A673 (cell line): ENCODE measurements around the gene NR2E1. TPM values are rescaled to one million over a fixed set of nuclear protein-coding genes. Genes with fewer than 3 reads are reported as not detected.
A peak's percentile ranks its signal among the peaks of the same experiment; 100 is the strongest.

Source experiments
- BruUV-seq: library from RNA; stranded (reverse); fragments of 400-500 nt; replicated peaks from 2 replicates; lab custom pipeline; 2021; lab: Mats Ljungman, UMichigan
- CTCF ChIA-PET: fragments of 300-600 bp; sonication (Branson Sonifier 250); formaldehyde crosslinking; loops from one replicate; lab custom pipeline; 2022; ENCODE audit warnings: antibody characterized with exemption; lab: Charles Lee
- POLR2A ChIA-PET: fragments of 300-600 bp; sonication (Branson Sonifier 250); formaldehyde crosslinking; loops from one replicate; lab custom pipeline; 2022; ENCODE audit warnings: antibody characterized with exemption; ENCODE audit not compliant: low non-redundant PET; lab: Charles Lee
- DNase-seq: peaks from one replicate; pipeline ENCODE4 v3.0.0-alpha.2; 2015; ENCODE audit warnings: low spot score
- H3K27ac ChIP-seq: fragments of 200-600 bp; sonication (generic); 2 replicates; pipeline ENCODE4 v1.5.1; 2016; ENCODE audit warnings: mixed run types, low read depth, mild to moderate bottlenecking, mixed read lengths, antibody characterized with exemption, low read length; ENCODE audit not compliant: poor library complexity, severe bottlenecking
- H3K27me3 ChIP-seq: fragments of 200-600 bp; sonication (generic); replicated peaks from 2 replicates; pipeline ENCODE4 v1.6.1; 2017; ENCODE audit warnings: mixed run types, low read depth, mild to moderate bottlenecking, mixed read lengths, antibody characterized with exemption, low read length; ENCODE audit not compliant: insufficient read depth, poor library complexity
- H3K36me3 ChIP-seq: fragments of 200-600 bp; sonication (generic); 2 replicates; pipeline ENCODE4 v1.6.1; 2016; ENCODE audit warnings: mixed run types, mild to moderate bottlenecking, mixed read lengths, antibody characterized with exemption, low read length; ENCODE audit not compliant: insufficient read depth, poor library complexity, severe bottlenecking
- H3K4me1 ChIP-seq: fragments of 200-600 bp; sonication (generic); 2 replicates; pipeline ENCODE4 v1.6.1; 2017; ENCODE audit warnings: mixed run types, mild to moderate bottlenecking, mixed read lengths, antibody characterized with exemption, low read length; ENCODE audit not compliant: insufficient read depth, poor library complexity, severe bottlenecking
- H3K4me3 ChIP-seq: fragments of 200-600 bp; sonication (generic); 2 replicates; pipeline ENCODE4 v1.5.1; 2016; ENCODE audit warnings: low read depth, mixed run types, mild to moderate bottlenecking, mixed read lengths, low read length; ENCODE audit not compliant: poor library complexity, severe bottlenecking
- H3K9me3 ChIP-seq: fragments of 200-600 bp; sonication (generic); 2 replicates; pipeline ENCODE4 v1.6.1; 2016; ENCODE audit warnings: mixed run types, low read depth, mild to moderate bottlenecking, mixed read lengths, antibody characterized with exemption, low read length; ENCODE audit not compliant: poor library complexity, severe bottlenecking
- EZH2 ChIP-seq: fragments of 200-600 bp; sonication (generic); IDR thresholded peaks from 2 replicates; pipeline ENCODE4 v1.6.1; 2017; ENCODE audit warnings: borderline replicate concordance, low read depth, mild to moderate bottlenecking, mixed read lengths, antibody characterized with exemption, low read length; ENCODE audit not compliant: poor library complexity, severe bottlenecking
- intact Hi-C: fragments of 100-400 bp; cut with micrococcal nuclease; formaldehyde crosslinking; loops from one replicate; pipeline ENCODE4 v1.10.0; 2022; ENCODE audit not compliant: unreplicated experiment
- total RNA-seq: library from RNA; stranded (reverse); gene quantifications from 2 replicates; pipeline ENCODE4 v1.2.3, GENCODE V29; 2021
- TF ChIP-seq, protein P1 (sequence below): fragments of 300-800, 200-600 bp; sonication (generic); conservative IDR thresholded peaks from 2 replicates; pipeline ENCODE4 v1.5.1; 2017; ENCODE audit warnings: low read depth, mild to moderate bottlenecking, antibody characterized with exemption, low read length, moderate library complexity, mixed read lengths

NR2E1 gene
- total RNA-seq, 1 experiment from 2014 or later = not detected

DNA sequence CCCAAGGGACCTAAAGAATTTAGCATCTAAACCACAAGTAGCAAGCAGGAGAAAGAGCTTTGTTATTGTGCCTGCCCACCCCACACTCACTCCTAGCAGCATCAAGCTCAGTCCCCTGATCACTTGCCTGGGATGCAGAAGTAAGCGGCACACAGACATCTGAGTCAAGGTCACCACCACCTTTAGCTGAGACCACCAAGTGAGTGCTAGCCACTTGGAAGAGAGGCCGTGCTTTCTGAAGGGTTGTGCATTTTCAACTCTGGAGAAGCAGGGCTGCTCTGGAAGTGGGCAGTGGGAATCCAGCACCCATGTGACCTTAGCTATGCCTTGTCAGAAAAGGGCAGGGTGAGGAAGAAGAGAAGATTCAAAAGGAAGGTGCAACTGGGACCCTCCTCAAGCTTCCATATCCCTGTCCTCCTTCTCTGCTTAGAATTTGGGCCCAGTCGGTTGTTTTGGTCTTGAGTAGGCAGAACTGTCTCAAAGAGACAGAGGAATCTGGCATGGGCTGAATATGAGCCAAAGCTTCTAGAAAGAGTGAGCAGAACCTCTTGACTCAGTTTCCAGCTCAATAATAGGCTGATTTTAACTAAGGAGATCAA, 6.2 kb downstream of the NR2E1 start:
- DNase-seq = no peak
- no TSS peak for BruUV-seq
- H3K4me1 ChIP-seq = no peaks in the 10 kb centered on the region
- H3K36me3 ChIP-seq = no peaks in the 10 kb centered on the region
- ChIA-PET CTCF (no interaction called here), POLR2A (no interaction called here)
- TF ChIP-seq EZH2 = no peak
- TF ChIP-seq, protein P1, sequence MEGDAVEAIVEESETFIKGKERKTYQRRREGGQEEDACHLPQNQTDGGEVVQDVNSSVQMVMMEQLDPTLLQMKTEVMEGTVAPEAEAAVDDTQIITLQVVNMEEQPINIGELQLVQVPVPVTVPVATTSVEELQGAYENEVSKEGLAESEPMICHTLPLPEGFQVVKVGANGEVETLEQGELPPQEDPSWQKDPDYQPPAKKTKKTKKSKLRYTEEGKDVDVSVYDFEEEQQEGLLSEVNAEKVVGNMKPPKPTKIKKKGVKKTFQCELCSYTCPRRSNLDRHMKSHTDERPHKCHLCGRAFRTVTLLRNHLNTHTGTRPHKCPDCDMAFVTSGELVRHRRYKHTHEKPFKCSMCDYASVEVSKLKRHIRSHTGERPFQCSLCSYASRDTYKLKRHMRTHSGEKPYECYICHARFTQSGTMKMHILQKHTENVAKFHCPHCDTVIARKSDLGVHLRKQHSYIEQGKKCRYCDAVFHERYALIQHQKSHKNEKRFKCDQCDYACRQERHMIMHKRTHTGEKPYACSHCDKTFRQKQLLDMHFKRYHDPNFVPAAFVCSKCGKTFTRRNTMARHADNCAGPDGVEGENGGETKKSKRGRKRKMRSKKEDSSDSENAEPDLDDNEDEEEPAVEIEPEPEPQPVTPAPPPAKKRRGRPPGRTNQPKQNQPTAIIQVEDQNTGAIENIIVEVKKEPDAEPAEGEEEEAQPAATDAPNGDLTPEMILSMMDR = no peak
- no peak overlapping the region for H3K4me3 ChIP-seq
- intact Hi-C loops = no loop called here
- no peaks in the 10 kb centered on the region for H3K9me3 ChIP-seq
- H3K27ac ChIP-seq = no peak overlapping the region
- peaks cover 100% of the 10 kb centered on the region for H3K27me3 ChIP-seq

DNA sequence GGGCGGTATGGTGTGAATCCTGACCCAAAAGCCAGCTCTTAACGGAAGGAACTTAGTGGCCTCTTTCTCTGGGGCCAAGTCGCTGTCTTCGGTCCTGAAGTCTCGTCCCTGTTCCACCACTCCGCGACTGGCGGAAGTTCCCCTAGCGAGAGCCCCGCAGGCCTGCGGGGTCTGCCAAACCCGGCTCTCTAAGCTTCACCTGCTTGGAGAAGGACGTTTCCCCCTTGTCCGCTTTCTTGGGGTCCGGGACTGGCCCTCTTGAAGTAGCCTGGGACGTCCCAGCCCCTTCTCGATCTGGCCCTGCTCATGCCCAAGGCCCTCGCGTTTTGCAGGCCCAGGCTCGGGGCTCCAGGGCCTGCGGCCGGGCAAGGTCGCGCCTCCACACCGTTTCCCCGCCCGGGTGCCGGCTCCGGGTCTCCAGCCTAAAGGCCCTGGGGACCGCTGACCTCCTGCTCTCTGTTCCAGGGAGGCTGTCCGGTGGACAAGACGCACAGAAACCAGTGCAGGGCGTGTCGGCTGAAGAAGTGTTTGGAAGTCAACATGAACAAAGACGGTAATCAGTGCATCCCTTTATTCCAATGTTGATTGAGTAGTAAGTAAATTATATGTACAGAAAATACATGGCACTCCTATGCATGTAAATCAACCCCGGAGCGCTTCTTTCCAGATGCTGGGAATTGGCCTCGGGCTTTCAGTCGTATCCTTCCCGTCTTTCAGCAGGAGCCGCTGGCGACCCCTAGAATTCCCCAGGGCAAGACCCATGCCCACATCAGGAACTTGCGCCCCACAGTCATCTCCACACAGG, 8.8 kb downstream of the NR2E1 start:
- H3K27ac ChIP-seq = no peak overlapping the region
- H3K36me3 ChIP-seq = no peaks in the 10 kb centered on the region
- POLR2A ChIA-PET = no interaction called here
- peaks cover 4% of the 10 kb centered on the region for H3K4me1 ChIP-seq
- intact Hi-C loops = no loop called here
- H3K4me3 ChIP-seq = no peak overlapping the region
- no peaks in the 10 kb centered on the region for H3K9me3 ChIP-seq
- BruUV-seq = no TSS peak
- TF ChIP-seq, protein P1 = no peak
- no peak for TF ChIP-seq EZH2
- CTCF ChIA-PET = interaction anchor here (1.2 kb wide), 1 partner anchor 317 kb away, joined by 4 read pairs; no protein-coding TSS in a partner anchor
- peaks cover 100% of the 10 kb centered on the region for H3K27me3 ChIP-seq
- no peak for DNase-seq

DNA sequence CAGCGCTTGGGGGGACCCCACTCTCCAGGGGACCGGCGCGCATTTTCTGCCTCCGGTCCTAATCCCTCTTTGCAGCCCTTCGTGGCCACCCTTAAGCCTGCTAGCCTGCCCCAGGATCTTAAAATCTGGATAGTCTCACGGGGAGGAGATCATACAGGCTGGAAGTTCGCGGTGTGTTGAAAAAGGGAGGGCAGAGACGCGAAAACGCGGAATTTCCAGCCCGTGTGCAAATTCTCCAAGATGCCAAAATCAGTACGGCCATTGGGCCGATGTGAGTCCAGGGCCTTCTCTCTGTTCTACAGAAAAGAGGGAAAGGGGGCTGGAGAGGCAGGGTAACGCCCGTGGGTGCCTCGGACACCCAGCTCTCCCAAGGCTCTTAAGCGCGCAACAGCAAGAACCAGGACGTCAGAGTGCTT, 9.4 kb downstream of the NR2E1 start:
- intact Hi-C loops = no loop called here
- CTCF ChIA-PET = interaction anchor here (1.2 kb wide), 1 partner anchor 317 kb away, joined by 4 read pairs; no protein-coding TSS in a partner anchor
- Histone ChIP-seq H3K27ac (no peak overlapping the region), H3K36me3 (no peaks in the 10 kb centered on the region), H3K4me3 (peak overlapping the region; percentile 8), H3K4me1 (peaks cover 6% of the 10 kb centered on the region), H3K27me3 (peaks cover 98% of the 10 kb centered on the region), H3K9me3 (no peaks in the 10 kb centered on the region)
- POLR2A ChIA-PET = no interaction called here
- TF ChIP-seq, protein P1 = no peak
- no peak for TF ChIP-seq EZH2
- DNase-seq = no peak
- no TSS peak for BruUV-seq
